ENCODE results near the gene ANKRD53.
A peak's percentile ranks its signal among the peaks of the same experiment; 100 is the strongest.
"Not testable (repeated sequence)": the region's sequence is repeated elsewhere in the genome, so short reads cannot be mapped to it uniquely, and the experiment has no call there.

ANKRD53 gene

GRCh38 chr2:71019989-71020388 is 41.6 kb downstream of the ANKRD53 start:
- not testable (repeated sequence) for DNase-seq

GRCh38 chr2:71021394-71021793 is 43.0 kb downstream of the ANKRD53 start:
- not testable (repeated sequence) for DNase-seq

GRCh38 chr2:71023553-71024243 is 45.3 kb downstream of the ANKRD53 start:
- peak; percentile 76 for DNase-seq

Data from activated CD4-positive, alpha-beta T cell treated with anti-CD3 and anti-CD28 coated beads for 4 hours (primary cell).